Measurements from ENCODE around the gene SLC10A2. TPM values are rescaled to one million over a fixed set of nuclear protein-coding genes. Genes with fewer than 3 reads are reported as not detected.

Gene SLC10A2
- total RNA-seq, 1 donor from 2014 or later = not detected

Other genes starting within 250 kb of the SLC10A2 start
- gene ERCC5, start 220.4 kb downstream of the SLC10A2 start, total RNA-seq = 55.8 TPM

Data from skin of body (tissue), 1 donor.